Naive thymus-derived CD4-positive, alpha-beta T cell (primary cell): ENCODE data around the gene KIF26B. TPM values are rescaled to one million over a fixed set of nuclear protein-coding genes. Genes with fewer than 3 reads are reported as not detected.

Source experiments
- ATAC-seq: fragments of 150-1000 bp; cut with Tn5 transposase; 2 replicates; pipeline ENCODE4 v1.10.0; 2021; ENCODE audit warnings: mild to moderate bottlenecking, moderate library complexity
- CTCF ChIA-PET: fragments of 350-600 bp; sonication (Branson Sonifier 250); formaldehyde crosslinking; loops from one replicate; lab custom pipeline; 2021; ENCODE audit warnings: antibody characterized with exemption; lab: Charles Lee
- POLR2A ChIA-PET: fragments of 350-600 bp; sonication (Branson Sonifier 250); formaldehyde crosslinking; loops from one replicate; lab custom pipeline; 2021; ENCODE audit warnings: antibody characterized with exemption, inconsistent platforms; lab: Charles Lee
- DNase-seq, 9 donors: peaks; one replicate each; pipeline versions ENCODE4 v3.0.0 to v3.0.0-alpha.2; 2020 to 2022; ENCODE audit warnings: mixed read lengths in 1 of 9
- H3K27ac ChIP-seq: one replicate; pipeline ENCODE4 v1.7.0; 2013; ENCODE audit warnings: mild to moderate bottlenecking, low read depth, low read length, moderate library complexity
- H3K27me3 ChIP-seq, 2 donors: one replicate each; pipeline ENCODE4 v1.7.0; 2013; ENCODE audit warnings: low read length in 2 of 2, mild to moderate bottlenecking in 2 of 2, moderate library complexity in 2 of 2; ENCODE audit not compliant: control insufficient read depth in 2 of 2, insufficient read depth in 2 of 2
- H3K36me3 ChIP-seq, 3 experiments: 1 replicate in 2 of 3; 2 replicates in 1 of 3; pipeline ENCODE4 v1.7.0; 2013; ENCODE audit warnings: low read length in 3 of 3, mild to moderate bottlenecking in 3 of 3, moderate library complexity in 1 of 3; ENCODE audit not compliant: insufficient read depth in 3 of 3, control insufficient read depth in 2 of 3
- H3K4me1 ChIP-seq, 2 donors: one replicate each; pipeline ENCODE4 v1.7.0; 2013; ENCODE audit warnings: low read length in 2 of 2, mild to moderate bottlenecking in 2 of 2, moderate library complexity in 1 of 2; ENCODE audit not compliant: control insufficient read depth in 2 of 2, insufficient read depth in 2 of 2
- H3K4me3 ChIP-seq: 2 replicates; pipeline ENCODE4 v1.7.0; 2013; ENCODE audit warnings: mild to moderate bottlenecking, low read length
- H3K9me3 ChIP-seq, 3 experiments: 1 replicate in 2 of 3; 2 replicates in 1 of 3; pipeline ENCODE4 v1.7.0; 2013; ENCODE audit warnings: low read length in 3 of 3; ENCODE audit not compliant: control insufficient read depth in 2 of 3
- H3K27ac Mint-ChIP-seq, 9 donors: one replicate each; pipeline ENCODE4 v1.8.0; 2020 to 2022; ENCODE audit warnings: mixed read lengths in 9 of 9, mild to moderate bottlenecking in 8 of 9, moderate library complexity in 5 of 9, inconsistent platforms in 2 of 9
- H3K27me3 Mint-ChIP-seq, 5 donors: one replicate each; pipeline ENCODE4 v1.8.0; 2021 to 2022; ENCODE audit warnings: mixed read lengths in 5 of 5, mild to moderate bottlenecking in 1 of 5
- H3K36me3 Mint-ChIP-seq, 5 donors: one replicate each; pipeline ENCODE4 v1.8.0; 2020 to 2022; ENCODE audit warnings: mixed read lengths in 5 of 5, mild to moderate bottlenecking in 3 of 5, inconsistent platforms in 1 of 5
- H3K4me1 Mint-ChIP-seq, 7 donors: one replicate each; pipeline ENCODE4 v1.8.0; 2020 to 2022; ENCODE audit warnings: mixed read lengths in 7 of 7, mild to moderate bottlenecking in 3 of 7, inconsistent platforms in 1 of 7
- H3K4me3 Mint-ChIP-seq, 10 donors: one replicate each; pipeline ENCODE4 v1.8.0; 2020 to 2022; ENCODE audit warnings: mild to moderate bottlenecking in 10 of 10, mixed read lengths in 10 of 10, moderate library complexity in 6 of 10, inconsistent platforms in 2 of 10
- H3K9me3 Mint-ChIP-seq, 11 donors: one replicate each; pipeline ENCODE4 v1.8.0; 2020 to 2022; ENCODE audit warnings: mixed read lengths in 11 of 11, mild to moderate bottlenecking in 4 of 11, inconsistent platforms in 1 of 11, moderate library complexity in 1 of 11
- intact Hi-C, 2 donors: fragments of 100-400 bp; cut with micrococcal nuclease; formaldehyde crosslinking; loops; one replicate each; pipeline ENCODE4 v1.15.1; 2023
- polyA plus RNA-seq, 2 donors: library from polyadenylated mRNA; unstranded; fragments of 300-500 nt; fragmentation: Illumina TruSeq; gene quantifications; one replicate each; pipeline ENCODE4 v1.2.3, GENCODE V29; 2021
- total RNA-seq, 6 experiments: library from RNA in 5 of 6; stranded (reverse) in 5 of 6; gene quantifications; 1 replicate in 5 of 6; 2 replicates in 1 of 6; pipeline ENCODE4 v1.2.3 and lab custom pipeline; 2021 to 2026

The KIF26B gene
- total and polyA plus RNA-seq, 7 experiments from 2014 or later, result 0.06 to 0.24 (median 0.21) TPM; not detected in 4

DNA sequence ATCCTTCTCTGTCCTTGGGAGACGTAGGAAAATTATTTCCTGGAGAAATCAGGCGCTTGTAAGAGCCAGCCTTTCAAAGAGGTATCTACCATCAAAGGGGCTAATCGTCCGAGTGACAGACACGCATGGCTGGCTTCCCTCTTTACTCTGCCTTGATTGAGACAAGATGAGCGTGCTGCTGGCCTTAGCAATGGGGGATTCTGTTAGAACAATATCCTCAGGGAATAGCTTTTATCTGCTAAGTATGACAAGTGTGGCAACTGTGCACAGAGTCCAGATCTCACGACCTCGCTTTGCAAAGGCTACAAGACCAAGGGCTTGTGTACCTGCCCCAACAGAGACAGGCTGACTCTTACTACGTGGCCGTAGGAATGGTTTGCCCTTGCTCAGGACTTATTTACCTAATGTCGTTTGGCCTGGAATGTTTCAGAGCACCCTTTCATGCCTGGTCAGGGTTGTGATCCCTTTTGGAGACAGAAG lies 417.1 kb downstream of the KIF26B start:
- Mint-ChIP-seq H3K4me3 (no peak overlapping the region), H3K27ac (no peak overlapping the region), H3K36me3 (no peaks in the 10 kb centered on the region), H3K9me3 (peaks cover 0 to 4% (median 0%) of the 10 kb centered on the region in 11 donors), H3K4me1 (peaks cover 0 to 2% (median 0%) of the 10 kb centered on the region in 7 donors), H3K27me3 (peaks cover 0 to 10% (median 3%) of the 10 kb centered on the region in 5 donors)
- H3K4me3 ChIP-seq, result no peak overlapping the region
- intact Hi-C loops, result no loop called here
- no peaks in the 10 kb centered on the region for H3K27me3 ChIP-seq
- ChIA-PET POLR2A (no interaction called here), CTCF (no interaction called here)
- no peaks in the 10 kb centered on the region for H3K9me3 ChIP-seq
- H3K4me1 ChIP-seq, result no peaks in the 10 kb centered on the region
- H3K36me3 ChIP-seq, result no peaks in the 10 kb centered on the region
- DNase-seq (no peak), ATAC-seq (no peak)
- no peak overlapping the region for H3K27ac ChIP-seq

DNA sequence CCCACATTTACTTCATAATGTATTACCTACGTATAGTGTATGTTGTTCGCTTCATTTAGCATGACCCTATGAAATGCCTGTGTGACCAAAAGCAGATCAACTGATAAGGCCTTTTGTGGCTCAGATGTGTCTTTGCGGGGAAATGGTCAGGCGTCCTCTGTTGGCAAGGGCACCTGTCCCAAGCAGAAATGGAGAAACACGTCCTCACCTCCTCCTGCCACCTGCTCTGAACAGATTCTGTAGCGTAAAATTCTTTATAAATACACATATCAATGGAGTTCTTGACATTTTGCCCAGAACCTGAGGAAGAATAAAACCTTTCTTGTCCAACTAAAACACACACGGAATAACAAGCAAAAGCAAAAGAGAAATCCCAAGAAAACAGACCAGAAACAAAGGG lies 417.9 kb downstream of the KIF26B start:
- intact Hi-C loops, result no loop called here
- Mint-ChIP-seq H3K36me3 (no peaks in the 10 kb centered on the region), H3K27me3 (peaks cover 0 to 16% (median 10%) of the 10 kb centered on the region in 5 donors), H3K4me3 (no peak overlapping the region), H3K4me1 (peaks cover 0 to 2% (median 0%) of the 10 kb centered on the region in 7 donors), H3K9me3 (peaks cover 0 to 4% (median 0%) of the 10 kb centered on the region in 11 donors), H3K27ac (no peak overlapping the region)
- no peaks in the 10 kb centered on the region for H3K9me3 ChIP-seq
- no peak overlapping the region for H3K4me3 ChIP-seq
- no peak for DNase-seq
- no peaks in the 10 kb centered on the region for H3K36me3 ChIP-seq
- no peak overlapping the region for H3K27ac ChIP-seq
- H3K4me1 ChIP-seq, result no peaks in the 10 kb centered on the region
- ChIA-PET CTCF (no interaction called here), POLR2A (no interaction called here)
- no peak for ATAC-seq
- H3K27me3 ChIP-seq, result no peaks in the 10 kb centered on the region

DNA sequence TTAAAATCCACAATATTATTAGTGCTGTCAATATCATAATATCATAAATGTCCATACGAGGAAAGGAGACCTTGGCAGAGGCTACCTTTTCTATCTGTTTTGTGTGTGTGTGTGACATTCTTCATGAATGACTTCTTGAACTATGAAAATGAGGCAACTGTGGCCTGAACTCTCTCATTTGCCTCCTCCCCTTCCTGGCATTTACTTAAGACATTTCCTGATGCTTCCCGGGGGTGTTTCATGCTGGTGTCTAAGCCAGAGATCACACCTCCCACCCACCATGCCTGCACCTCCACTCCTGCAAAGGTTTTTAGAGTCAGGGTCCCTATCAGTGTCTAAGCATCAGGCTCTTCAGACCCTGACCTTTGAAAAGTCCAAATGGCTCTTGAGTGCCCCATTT lies 420.9 kb downstream of the KIF26B start:
- H3K4me3 Mint-ChIP-seq, result no peak overlapping the region
- Histone ChIP-seq H3K9me3 (no peaks in the 10 kb centered on the region), H3K4me1 (no peaks in the 10 kb centered on the region), H3K27ac (no peak overlapping the region), H3K27me3 (no peaks in the 10 kb centered on the region), H3K36me3 (no peaks in the 10 kb centered on the region), H3K4me3 (no peak overlapping the region)
- DNase-seq (no peak), ATAC-seq (no peak)
- H3K36me3 Mint-ChIP-seq, result no peaks in the 10 kb centered on the region
- ChIA-PET POLR2A (no interaction called here), CTCF (no interaction called here)
- peaks cover 0 to 3% (median 0%) of the 10 kb centered on the region in 11 donors for H3K9me3 Mint-ChIP-seq
- H3K4me1 Mint-ChIP-seq, result peaks cover 0 to 2% (median 0%) of the 10 kb centered on the region in 7 donors
- intact Hi-C loops, result no loop called here
- H3K27ac Mint-ChIP-seq, result no peak overlapping the region
- H3K27me3 Mint-ChIP-seq, result peaks cover 0 to 21% (median 11%) of the 10 kb centered on the region in 5 donors

DNA sequence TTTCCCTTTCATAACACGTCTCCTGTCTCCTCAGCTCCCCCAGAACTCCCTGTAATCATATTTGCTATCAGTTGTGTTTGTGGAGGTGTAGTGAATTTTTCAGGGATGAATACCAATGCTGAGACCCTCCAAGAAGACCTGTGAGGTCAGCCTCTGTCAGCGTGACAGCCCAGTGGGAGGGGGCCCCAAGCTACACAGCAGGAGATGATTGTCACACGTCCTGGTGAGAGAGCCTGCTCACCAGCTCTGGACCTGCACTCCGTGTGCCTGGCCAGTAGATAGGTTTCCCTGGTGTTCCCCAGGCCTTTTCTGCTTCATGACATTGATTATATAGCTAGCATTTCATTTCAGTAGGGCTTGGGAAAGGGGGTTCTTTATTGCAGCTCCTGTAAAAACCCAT lies 421.5 kb downstream of the KIF26B start:
- ChIA-PET CTCF (no interaction called here), POLR2A (no interaction called here)
- H3K4me3 ChIP-seq, result no peak overlapping the region
- H3K4me3 Mint-ChIP-seq, result no peak overlapping the region
- H3K36me3 ChIP-seq, result no peaks in the 10 kb centered on the region
- H3K27me3 ChIP-seq, result no peaks in the 10 kb centered on the region
- no peak overlapping the region for H3K27ac Mint-ChIP-seq
- no peaks in the 10 kb centered on the region for H3K36me3 Mint-ChIP-seq
- intact Hi-C loops, result no loop called here
- H3K9me3 ChIP-seq, result no peaks in the 10 kb centered on the region
- peaks cover 0 to 19% (median 11%) of the 10 kb centered on the region in 5 donors for H3K27me3 Mint-ChIP-seq
- ATAC-seq (no peak), DNase-seq (no peak)
- H3K4me1 Mint-ChIP-seq, result peaks cover 0 to 2% (median 0%) of the 10 kb centered on the region in 7 donors
- no peaks in the 10 kb centered on the region for H3K4me1 ChIP-seq
- H3K9me3 Mint-ChIP-seq, result peaks cover 0 to 2% (median 0%) of the 10 kb centered on the region in 11 donors
- no peak overlapping the region for H3K27ac ChIP-seq

DNA sequence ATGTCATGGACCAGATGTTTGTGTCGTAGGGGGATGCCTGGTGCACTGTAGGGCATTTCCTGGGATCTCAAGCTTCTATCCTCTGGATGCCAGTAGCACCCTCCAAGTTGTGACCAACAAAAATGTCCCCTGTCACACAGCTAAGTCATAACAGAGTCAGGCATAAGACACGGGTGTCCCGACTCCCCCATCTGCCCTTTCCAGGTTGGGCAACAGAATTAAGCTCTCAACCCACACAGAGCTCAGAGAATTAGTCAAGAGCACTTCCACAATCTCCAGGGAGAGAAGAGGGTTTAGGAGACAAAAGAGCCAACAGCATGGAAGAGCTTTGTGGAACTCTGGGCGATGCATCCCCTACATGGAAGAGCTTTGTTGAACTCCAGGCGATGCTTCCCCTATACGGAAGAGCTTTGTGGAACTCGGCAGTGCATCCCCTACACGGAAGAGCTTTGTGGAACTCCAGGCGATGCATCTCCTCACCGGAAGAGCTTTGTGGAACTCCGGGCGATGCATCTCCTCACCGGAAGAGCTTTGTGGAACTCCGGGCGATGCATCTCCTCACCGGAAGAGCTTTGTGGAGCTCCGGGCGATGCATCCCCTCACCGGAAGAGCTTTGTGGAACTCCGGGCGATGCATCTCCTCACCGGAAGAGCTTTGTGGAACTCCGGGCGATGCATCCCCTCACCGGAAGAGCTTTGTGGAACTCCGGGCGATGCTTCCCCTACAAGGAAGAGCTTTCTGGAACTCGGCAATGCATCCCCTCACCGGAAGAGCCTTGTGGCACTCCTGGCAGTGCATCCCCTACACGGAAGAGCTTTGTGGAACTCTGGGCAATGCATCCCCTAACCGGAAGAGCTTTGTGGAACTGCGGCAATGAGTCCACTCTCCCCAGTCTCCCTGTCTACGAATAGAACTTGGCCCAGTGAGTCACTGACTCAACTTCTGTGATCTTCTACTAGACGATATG lies 422.7 kb downstream of the KIF26B start:
- H3K9me3 ChIP-seq, result no peaks in the 10 kb centered on the region
- Mint-ChIP-seq H3K27ac (no peak overlapping the region), H3K36me3 (no peaks in the 10 kb centered on the region), H3K27me3 (peaks cover 0 to 19% (median 11%) of the 10 kb centered on the region in 5 donors), H3K4me1 (peaks cover 0 to 2% (median 0%) of the 10 kb centered on the region in 7 donors), H3K4me3 (no peak overlapping the region), H3K9me3 (peaks cover 0 to 2% (median 0%) of the 10 kb centered on the region in 11 donors)
- H3K27ac ChIP-seq, result no peak overlapping the region
- ATAC-seq (no peak), DNase-seq (no peak)
- no peak overlapping the region for H3K4me3 ChIP-seq
- ChIA-PET CTCF (no interaction called here), POLR2A (no interaction called here)
- H3K4me1 ChIP-seq, result no peaks in the 10 kb centered on the region
- H3K27me3 ChIP-seq, result no peaks in the 10 kb centered on the region
- intact Hi-C loops, result no loop called here
- H3K36me3 ChIP-seq, result no peaks in the 10 kb centered on the region

DNA sequence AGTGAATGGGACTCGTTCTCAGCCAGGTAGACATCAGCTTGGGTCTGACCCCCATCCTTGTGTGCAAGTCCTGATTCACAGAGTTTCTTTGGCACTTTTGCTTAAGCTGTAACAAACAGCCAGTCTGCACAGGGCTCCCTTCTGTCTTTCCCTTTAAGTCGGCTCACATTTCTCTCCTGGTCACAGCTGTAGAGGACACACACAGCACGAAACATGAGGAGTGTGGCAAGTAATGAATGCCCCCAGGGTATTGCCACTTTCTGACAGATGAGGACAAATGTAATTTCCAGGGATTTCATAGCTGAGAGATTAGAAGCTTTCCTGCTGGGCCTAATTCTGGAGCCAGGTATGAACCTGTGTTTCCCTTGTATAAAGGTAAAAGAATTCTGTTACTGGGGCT lies 423.5 kb downstream of the KIF26B start:
- POLR2A ChIA-PET, result no interaction called here
- H3K9me3 ChIP-seq, result no peaks in the 10 kb centered on the region
- peaks cover 0 to 19% (median 11%) of the 10 kb centered on the region in 5 donors for H3K27me3 Mint-ChIP-seq
- CTCF ChIA-PET, result no interaction called here
- no peaks in the 10 kb centered on the region for H3K4me1 ChIP-seq
- H3K4me1 Mint-ChIP-seq, result peaks cover 0 to 2% (median 0%) of the 10 kb centered on the region in 7 donors
- intact Hi-C loops, result no loop called here
- DNase-seq, result no peak
- no peak overlapping the region for H3K27ac Mint-ChIP-seq
- no peak overlapping the region for H3K4me3 Mint-ChIP-seq
- no peaks in the 10 kb centered on the region for H3K36me3 ChIP-seq
- H3K9me3 Mint-ChIP-seq, result peaks cover 0 to 2% (median 0%) of the 10 kb centered on the region in 11 donors
- no peak overlapping the region for H3K27ac ChIP-seq
- H3K4me3 ChIP-seq, result no peak overlapping the region
- H3K27me3 ChIP-seq, result no peaks in the 10 kb centered on the region
- no peaks in the 10 kb centered on the region for H3K36me3 Mint-ChIP-seq
- no peak for ATAC-seq
